WI38 (cell line): ENCODE measurements around the gene ADAMTSL3.

Source experiments
- H3K4me3 ChIP-seq: 2 replicates; pipeline ENCODE4 v1.5.1; 2011; ENCODE audit warnings: low read depth, mild to moderate bottlenecking, control low read depth, low read length
- TF ChIP-seq, protein P1 (sequence below): IDR thresholded peaks from 2 replicates; pipeline ENCODE4 v1.5.1; 2012; ENCODE audit warnings: low read depth, mild to moderate bottlenecking, control low read depth, low read length

Gene ADAMTSL3

DNA sequence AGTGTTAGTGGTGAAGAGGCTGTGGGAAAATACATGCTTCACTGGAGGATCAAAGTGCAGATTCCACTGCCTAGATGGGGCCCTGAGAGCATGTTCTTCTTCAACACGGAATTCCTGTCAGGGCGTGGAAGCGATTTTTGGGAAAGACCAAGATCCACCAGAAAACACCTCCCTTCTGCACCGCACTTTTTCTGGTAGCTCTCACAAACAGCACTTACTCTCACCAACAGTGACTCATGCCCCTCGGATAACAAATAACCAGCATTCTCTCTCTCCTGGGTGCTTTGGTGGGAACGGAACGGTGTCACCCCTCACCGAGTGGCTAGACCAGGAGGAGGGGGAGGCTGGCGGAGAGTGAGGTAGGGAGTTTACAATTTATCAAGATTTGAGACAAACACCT lies 40.1 kb downstream of the ADAMTSL3 start:
- TF ChIP-seq, protein P1, sequence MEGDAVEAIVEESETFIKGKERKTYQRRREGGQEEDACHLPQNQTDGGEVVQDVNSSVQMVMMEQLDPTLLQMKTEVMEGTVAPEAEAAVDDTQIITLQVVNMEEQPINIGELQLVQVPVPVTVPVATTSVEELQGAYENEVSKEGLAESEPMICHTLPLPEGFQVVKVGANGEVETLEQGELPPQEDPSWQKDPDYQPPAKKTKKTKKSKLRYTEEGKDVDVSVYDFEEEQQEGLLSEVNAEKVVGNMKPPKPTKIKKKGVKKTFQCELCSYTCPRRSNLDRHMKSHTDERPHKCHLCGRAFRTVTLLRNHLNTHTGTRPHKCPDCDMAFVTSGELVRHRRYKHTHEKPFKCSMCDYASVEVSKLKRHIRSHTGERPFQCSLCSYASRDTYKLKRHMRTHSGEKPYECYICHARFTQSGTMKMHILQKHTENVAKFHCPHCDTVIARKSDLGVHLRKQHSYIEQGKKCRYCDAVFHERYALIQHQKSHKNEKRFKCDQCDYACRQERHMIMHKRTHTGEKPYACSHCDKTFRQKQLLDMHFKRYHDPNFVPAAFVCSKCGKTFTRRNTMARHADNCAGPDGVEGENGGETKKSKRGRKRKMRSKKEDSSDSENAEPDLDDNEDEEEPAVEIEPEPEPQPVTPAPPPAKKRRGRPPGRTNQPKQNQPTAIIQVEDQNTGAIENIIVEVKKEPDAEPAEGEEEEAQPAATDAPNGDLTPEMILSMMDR = no peak
- no peak overlapping the region for H3K4me3 ChIP-seq

GRCh38 chr15:83694536-83694935 lies 40.6 kb downstream of the ADAMTSL3 start:
- H3K4me3 ChIP-seq = no peak overlapping the region
- TF ChIP-seq, protein P1 = no peak

DNA sequence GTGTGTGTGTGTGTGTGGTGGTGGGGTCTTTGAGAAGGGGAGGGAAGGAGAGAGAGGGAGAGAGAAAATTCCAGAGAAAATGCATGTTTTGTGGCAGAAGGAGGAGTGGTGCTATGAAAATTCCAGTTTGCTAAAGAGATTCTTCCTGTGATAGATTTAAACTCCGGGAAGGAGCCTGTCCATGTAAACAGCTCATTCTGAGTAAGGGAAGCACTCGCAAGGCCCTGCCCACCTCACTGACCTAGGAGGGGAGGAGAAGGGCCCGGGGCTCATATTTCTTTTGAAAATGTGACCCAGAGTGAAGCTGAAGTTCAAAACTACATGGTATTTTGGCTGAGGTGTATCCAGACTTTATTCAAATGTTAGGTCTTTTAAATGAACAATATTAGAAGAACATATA lies 41.3 kb downstream of the ADAMTSL3 start:
- no peak overlapping the region for H3K4me3 ChIP-seq
- TF ChIP-seq, protein P1 = no peak

GRCh38 chr15:83695901-83696425 lies 42.0 kb downstream of the ADAMTSL3 start:
- TF ChIP-seq, protein P1 = no peak

GRCh38 chr15:83697716-83698115 lies 43.8 kb downstream of the ADAMTSL3 start:
- H3K4me3 ChIP-seq = no peak overlapping the region
- TF ChIP-seq, protein P1 = no peak

More at GRCh38 chr15:83695901-83696425, 42.0 kb downstream of the ADAMTSL3 start:
- no peak overlapping the region for H3K4me3 ChIP-seq

DNA sequence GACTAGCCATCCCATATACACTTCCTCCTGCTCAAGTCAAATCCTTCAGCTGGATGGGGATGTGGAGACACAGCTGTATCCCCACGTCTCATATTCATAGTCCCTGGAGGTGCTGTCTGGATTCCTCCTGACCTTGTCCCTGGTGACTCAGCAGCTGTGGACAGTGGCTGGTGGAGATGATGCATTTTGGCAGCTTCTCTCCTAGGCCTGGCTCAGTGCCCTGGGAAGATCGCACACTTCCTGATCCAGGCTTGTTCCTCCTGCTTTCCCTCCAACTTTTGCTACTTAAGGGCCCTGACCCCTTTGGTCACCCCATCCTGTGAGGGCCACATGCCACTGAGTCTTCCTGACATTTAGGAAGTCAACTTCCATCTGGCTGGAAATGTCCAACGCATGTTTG lies 44.4 kb downstream of the ADAMTSL3 start:
- TF ChIP-seq, protein P1 = no peak
- no peak overlapping the region for H3K4me3 ChIP-seq

DNA sequence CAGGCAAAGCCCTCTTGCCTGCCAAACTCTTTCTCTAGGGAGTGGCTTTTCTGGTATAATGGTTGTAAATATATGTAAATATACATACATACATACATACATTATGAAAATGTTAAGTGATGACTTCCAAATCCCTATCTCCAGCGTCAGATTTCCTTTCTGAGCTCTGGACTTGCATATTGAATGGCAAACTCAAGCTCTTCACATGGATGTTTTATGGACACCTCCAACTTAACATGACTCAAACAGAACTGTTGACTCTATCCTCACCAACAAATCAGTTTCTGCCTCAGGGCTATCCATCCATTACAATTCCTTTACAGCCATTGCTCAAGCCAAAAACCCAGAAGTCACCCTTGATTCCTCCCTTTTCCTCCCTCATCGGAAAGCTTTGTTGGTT lies 45.1 kb downstream of the ADAMTSL3 start:
- H3K4me3 ChIP-seq = no peak overlapping the region
- TF ChIP-seq, protein P1 = no peak
